MCF 10A (cell line): ENCODE results near the gene AP2B1. TPM values are rescaled to one million over a fixed set of nuclear protein-coding genes. Genes with fewer than 3 reads are reported as not detected.
"Not testable (repeated sequence)": the region's sequence is repeated elsewhere in the genome, so short reads cannot be mapped to it uniquely, and the experiment has no call there.

Source experiments
- BruUV-seq: library from RNA; stranded (reverse); fragments of 400-500 nt; replicated peaks from 2 replicates; lab custom pipeline; 2021; lab: Mats Ljungman, UMichigan
- CTCF ChIA-PET: fragments of 300-600 bp; sonication (Branson Sonifier 250); formaldehyde crosslinking; extraction: SDS; loops from one replicate; lab custom pipeline; 2021; ENCODE audit warnings: antibody characterized with exemption, inconsistent platforms; lab: Yijun Ruan, JAX
- POLR2A ChIA-PET: fragments of 300-600, 350-650 bp; sonication (Branson Sonifier 250); formaldehyde crosslinking; extraction: SDS; loops from one replicate; lab custom pipeline; 2020; ENCODE audit warnings: antibody characterized with exemption, inconsistent platforms; lab: Yijun Ruan, JAX
- DNase-seq: peaks from one replicate; pipeline ENCODE4 v3.0.0-alpha.2; 2018; ENCODE audit not compliant: unreplicated experiment
- H3K27ac Mint-ChIP-seq: one replicate; pipeline ENCODE4 v1.8.0; 2022; ENCODE audit warnings: mild to moderate bottlenecking, low read depth, mixed read lengths; ENCODE audit not compliant: unreplicated experiment
- H3K27me3 Mint-ChIP-seq: one replicate; pipeline ENCODE4 v1.8.0; 2022; ENCODE audit warnings: mixed read lengths; ENCODE audit not compliant: insufficient read depth, unreplicated experiment
- H3K36me3 Mint-ChIP-seq: one replicate; pipeline ENCODE4 v1.8.0; 2022; ENCODE audit warnings: mild to moderate bottlenecking, moderate library complexity, mixed read lengths; ENCODE audit not compliant: insufficient read depth, unreplicated experiment
- H3K4me1 Mint-ChIP-seq: one replicate; pipeline ENCODE4 v1.8.0; 2022; ENCODE audit warnings: mixed read lengths; ENCODE audit not compliant: insufficient read depth, unreplicated experiment
- H3K4me3 Mint-ChIP-seq: one replicate; pipeline ENCODE4 v1.8.0; 2022; ENCODE audit warnings: mild to moderate bottlenecking, moderate library complexity, mixed read lengths; ENCODE audit not compliant: unreplicated experiment
- H3K9me3 Mint-ChIP-seq: one replicate; pipeline ENCODE4 v1.8.0; 2022; ENCODE audit warnings: mixed read lengths; ENCODE audit not compliant: unreplicated experiment
- intact Hi-C: fragments of 100-400 bp; cut with micrococcal nuclease; formaldehyde crosslinking; loops from 2 replicates; pipeline ENCODE4 v1.14.1; 2022
- total RNA-seq: library from RNA; stranded (reverse); gene quantifications from 2 replicates; pipeline ENCODE4 v1.2.3, GENCODE V29; 2022
- TF ChIP-seq, protein P1 (sequence below): fragments of 200-600 bp; IDR thresholded peaks from one replicate; pipeline ENCODE4 v1.8.0; 2022; ENCODE audit warnings: antibody characterized with exemption, mild to moderate bottlenecking; ENCODE audit not compliant: unreplicated experiment

The AP2B1 gene
- total RNA-seq, 1 experiment from 2014 or later, result 227 TPM

DNA sequence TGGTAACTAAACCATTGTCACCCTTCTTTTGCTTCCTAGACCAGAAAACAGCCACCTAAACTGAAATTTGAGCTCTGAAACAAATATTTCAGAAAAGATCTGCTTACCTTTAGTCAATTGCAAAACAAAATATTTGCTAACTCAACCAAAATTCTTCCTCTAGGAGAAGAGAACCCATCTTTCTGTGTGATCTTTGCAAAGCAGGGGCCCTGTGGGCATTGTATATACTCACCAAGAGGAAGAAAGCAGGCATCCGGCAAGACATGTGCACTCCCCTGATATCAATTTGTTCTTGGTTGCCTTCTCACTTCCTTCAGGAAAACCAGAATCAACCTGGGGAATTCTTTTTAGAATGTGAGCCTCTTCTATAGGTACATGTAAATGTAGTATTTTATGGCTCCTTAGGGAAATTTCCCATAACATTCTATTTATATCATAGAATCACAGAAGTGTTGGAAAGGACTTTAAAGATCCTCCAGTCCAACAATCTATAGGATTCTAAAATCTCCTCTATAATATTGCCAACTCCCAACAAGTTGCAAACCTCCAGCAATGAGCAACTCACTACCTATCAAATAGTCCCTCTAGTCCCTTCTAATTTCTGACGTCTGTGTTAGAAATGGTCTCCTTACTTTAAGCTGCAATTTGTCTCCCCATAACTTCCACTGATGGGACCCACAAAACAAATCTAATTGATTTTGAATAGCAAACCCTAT, 27.5 kb upstream of the AP2B1 start:
- no peak overlapping the region for H3K4me3 Mint-ChIP-seq
- no peak overlapping the region for H3K27ac Mint-ChIP-seq
- CTCF ChIA-PET, result no interaction called here
- no peaks in the 10 kb centered on the region for H3K4me1 Mint-ChIP-seq
- POLR2A ChIA-PET, result interaction anchor here (0.8 to 1.3 kb wide), 2 partner anchors 8 to 19 kb away, joined by 3 to 10 read pairs; partner anchors contain the start of gene PEX12
- TF ChIP-seq, protein P1, sequence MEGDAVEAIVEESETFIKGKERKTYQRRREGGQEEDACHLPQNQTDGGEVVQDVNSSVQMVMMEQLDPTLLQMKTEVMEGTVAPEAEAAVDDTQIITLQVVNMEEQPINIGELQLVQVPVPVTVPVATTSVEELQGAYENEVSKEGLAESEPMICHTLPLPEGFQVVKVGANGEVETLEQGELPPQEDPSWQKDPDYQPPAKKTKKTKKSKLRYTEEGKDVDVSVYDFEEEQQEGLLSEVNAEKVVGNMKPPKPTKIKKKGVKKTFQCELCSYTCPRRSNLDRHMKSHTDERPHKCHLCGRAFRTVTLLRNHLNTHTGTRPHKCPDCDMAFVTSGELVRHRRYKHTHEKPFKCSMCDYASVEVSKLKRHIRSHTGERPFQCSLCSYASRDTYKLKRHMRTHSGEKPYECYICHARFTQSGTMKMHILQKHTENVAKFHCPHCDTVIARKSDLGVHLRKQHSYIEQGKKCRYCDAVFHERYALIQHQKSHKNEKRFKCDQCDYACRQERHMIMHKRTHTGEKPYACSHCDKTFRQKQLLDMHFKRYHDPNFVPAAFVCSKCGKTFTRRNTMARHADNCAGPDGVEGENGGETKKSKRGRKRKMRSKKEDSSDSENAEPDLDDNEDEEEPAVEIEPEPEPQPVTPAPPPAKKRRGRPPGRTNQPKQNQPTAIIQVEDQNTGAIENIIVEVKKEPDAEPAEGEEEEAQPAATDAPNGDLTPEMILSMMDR, result no peak
- no peaks in the 10 kb centered on the region for H3K9me3 Mint-ChIP-seq
- H3K27me3 Mint-ChIP-seq, result peaks cover 61% of the 10 kb centered on the region
- intact Hi-C loops, result no loop called here
- BruUV-seq, result no TSS peak
- no peak for DNase-seq
- H3K36me3 Mint-ChIP-seq, result no peaks in the 10 kb centered on the region

DNA sequence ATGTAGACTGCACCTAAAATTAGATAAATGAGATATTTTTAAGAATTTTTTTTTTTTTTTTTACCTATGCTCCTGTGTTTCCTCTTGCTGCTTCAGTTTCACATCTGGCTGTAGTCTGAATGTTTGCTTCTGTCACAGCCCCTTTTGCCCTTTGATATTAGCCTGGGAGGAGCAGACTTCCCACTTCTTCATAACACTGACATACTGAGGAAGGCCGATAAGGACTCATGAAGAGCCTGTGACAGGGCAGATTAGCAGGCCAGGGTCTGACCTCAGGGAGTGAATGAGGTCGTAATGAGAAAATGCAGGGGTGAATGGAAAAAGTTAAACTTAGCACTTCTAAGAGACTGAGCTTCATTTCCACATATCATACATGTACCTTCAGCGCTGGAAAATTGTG, 26.4 kb upstream of the AP2B1 start, which contains the start of gene SLFN14:
Gene SLFN14 (minus strand): TSS at position 117 of the 400 bp plus-strand sequence. CDS start 2,757 bp downstream, outside the sequence.
- TF ChIP-seq, protein P1, result no peak
- Mint-ChIP-seq H3K9me3 (no peaks in the 10 kb centered on the region), H3K36me3 (no peaks in the 10 kb centered on the region), H3K4me3 (no peak within 1 kb of the TSS), H3K27me3 (peaks cover 67% of the 10 kb centered on the region), H3K27ac (no peak within 1 kb of the TSS), H3K4me1 (no peaks in the 10 kb centered on the region)
- intact Hi-C loops, result no loop called here
- CTCF ChIA-PET, result interaction anchor here (0.6 kb wide), 1 partner anchor 20 kb away, joined by 3 read pairs; no protein-coding TSS in a partner anchor
- DNase-seq, result no peak
- BruUV-seq, result no TSS peak
- POLR2A ChIA-PET, result no interaction called here

DNA sequence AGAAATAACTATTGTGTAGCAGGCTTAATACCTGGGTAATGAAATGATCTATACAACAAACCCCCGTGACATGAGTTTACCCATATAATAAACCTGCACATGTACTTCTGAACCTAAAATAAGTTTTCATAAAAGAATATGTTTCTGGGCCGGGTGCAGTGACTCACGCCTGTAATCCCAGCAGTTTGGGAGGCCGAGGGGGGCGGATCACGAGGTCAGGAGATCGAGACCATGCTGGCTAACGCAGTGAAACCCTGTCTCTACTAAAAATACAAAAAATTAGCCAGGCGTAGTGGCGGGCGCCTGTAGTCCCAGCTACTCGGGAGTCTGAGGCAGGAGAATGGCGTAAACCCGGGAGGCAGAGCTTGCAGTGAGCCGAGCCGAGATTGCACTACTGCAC, 23.9 kb upstream of the AP2B1 start:
- H3K27ac Mint-ChIP-seq, H3K4me1 Mint-ChIP-seq, H3K9me3 Mint-ChIP-seq, BruUV-seq, intact Hi-C loops, H3K36me3 Mint-ChIP-seq, H3K4me3 Mint-ChIP-seq, DNase-seq: not testable (repeated sequence)
- ChIA-PET POLR2A (interaction anchor here (0.7 to 1.7 kb wide), 4 partner anchors 13 to 26 kb away, joined by 3 to 6 read pairs (median 4); partner anchors contain the start of gene PEX12), CTCF (interaction anchor here (0.6 to 1.4 kb wide), 3 partner anchors 25 to 602 kb away, joined by 3 to 6 read pairs (median 4); partner anchors contain the start of genes CCT6B, SLFN12L and ZNF830)
- peaks cover 48% of the 10 kb centered on the region for H3K27me3 Mint-ChIP-seq

DNA sequence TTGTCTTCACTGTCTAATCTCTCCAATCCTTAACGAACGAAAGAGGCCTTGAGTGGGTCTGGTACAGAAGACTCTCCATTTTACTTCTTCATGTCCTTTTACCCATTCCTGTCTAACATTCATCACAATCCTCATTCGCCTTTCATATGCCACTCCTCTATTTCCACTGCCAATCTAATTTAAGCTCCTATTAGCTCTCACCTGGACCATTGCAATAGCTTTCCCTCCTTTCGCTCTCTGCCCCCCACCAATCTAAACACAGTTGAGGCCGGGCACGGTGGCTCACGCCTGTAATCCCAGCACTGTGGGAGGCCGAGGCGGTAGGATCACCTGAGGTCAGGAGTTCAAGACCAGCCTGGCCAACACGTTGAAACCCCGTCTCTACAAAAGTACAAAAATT, 20.2 kb upstream of the AP2B1 start:
- ChIA-PET POLR2A (interaction anchor here (0.7 to 5.0 kb wide), 8 partner anchors 8 to 688 kb away, joined by 3 to 108 read pairs (median 8); partner anchors contain the start of genes AP2B1 and PEX12), CTCF (interaction anchor here (0.6 to 0.9 kb wide), 2 partner anchors 184 to 447 kb away, joined by 3 read pairs; no protein-coding TSS in a partner anchor)
- peak overlapping the region; percentile 77 for H3K4me3 Mint-ChIP-seq
- no peak overlapping the region for H3K27ac Mint-ChIP-seq
- H3K9me3 Mint-ChIP-seq, result no peaks in the 10 kb centered on the region
- TF ChIP-seq, protein P1, result no peak
- intact Hi-C loops, result no loop called here
- no peak for DNase-seq
- H3K27me3 Mint-ChIP-seq, result peaks cover 22% of the 10 kb centered on the region
- peaks cover 13% of the 10 kb centered on the region for H3K36me3 Mint-ChIP-seq
- no TSS peak for BruUV-seq
- H3K4me1 Mint-ChIP-seq, result peaks cover 22% of the 10 kb centered on the region
